Karpas-422 (cell line): ENCODE measurements around the gene ABCA6. TPM values are rescaled to one million over a fixed set of nuclear protein-coding genes. Genes with fewer than 3 reads are reported as not detected.

Experiments used
- DNase-seq: peaks from one replicate; pipeline ENCODE4 v3.0.0-alpha.2; 2015
- H2AFZ ChIP-seq: fragments of 200-600 bp; sonication (generic); 2 replicates; pipeline ENCODE4 v1.6.1; 2014; ENCODE audit warnings: antibody characterized with exemption, low read length, mixed read lengths
- H3K27ac ChIP-seq: fragments of 200-600 bp; sonication (generic); 2 replicates; pipeline ENCODE4 v1.5.1; 2014; ENCODE audit warnings: mild to moderate bottlenecking, low read length, moderate library complexity
- H3K27me3 ChIP-seq: fragments of 200-600 bp; sonication (generic); 2 replicates; pipeline ENCODE4 v1.6.1; 2014; ENCODE audit warnings: low read length, mixed read lengths
- H3K36me3 ChIP-seq: fragments of 200-600 bp; sonication (generic); 2 replicates; pipeline ENCODE4 v1.6.1; 2014; ENCODE audit warnings: low read length, mixed read lengths; ENCODE audit not compliant: insufficient read depth
- H3K4me1 ChIP-seq: fragments of 200-600 bp; sonication (generic); 2 replicates; pipeline ENCODE4 v1.6.1; 2014; ENCODE audit warnings: mild to moderate bottlenecking, low read length, mixed read lengths
- H3K4me2 ChIP-seq: fragments of 200-600 bp; sonication (generic); 2 replicates; pipeline ENCODE4 v1.6.1; 2014; ENCODE audit warnings: low read length, low read depth, mild to moderate bottlenecking; ENCODE audit not compliant: poor library complexity, severe bottlenecking
- H3K4me3 ChIP-seq: fragments of 200-600 bp; sonication (generic); 2 replicates; pipeline ENCODE4 v1.5.1; 2014; ENCODE audit warnings: mild to moderate bottlenecking, antibody characterized with exemption, low read length, mixed read lengths
- H3K79me2 ChIP-seq: fragments of 200-600 bp; sonication (generic); 2 replicates; pipeline ENCODE4 v1.6.1; 2014; ENCODE audit warnings: mild to moderate bottlenecking, low read length, mixed read lengths
- H3K9ac ChIP-seq: fragments of 200-600 bp; sonication (generic); 2 replicates; pipeline ENCODE4 v1.6.0; 2014; ENCODE audit warnings: low read length
- H3K9me2 ChIP-seq: fragments of 200-600 bp; sonication (generic), shearing (Covaris generic); replicated peaks from 2 replicates; pipeline ENCODE4 v1.6.0; 2014; ENCODE audit warnings: mild to moderate bottlenecking, low read length, moderate library complexity; ENCODE audit not compliant: insufficient read depth
- H3K9me3 ChIP-seq: fragments of 300-700, 200-600 bp; sonication (generic); 2 replicates; pipeline ENCODE4 v1.6.1; 2014; ENCODE audit warnings: low read length, mixed read lengths
- H4K20me1 ChIP-seq: fragments of 200-600 bp; sonication (generic); 2 replicates; pipeline ENCODE4 v1.6.1; 2014; ENCODE audit warnings: mild to moderate bottlenecking, antibody characterized with exemption, low read length, low read depth; ENCODE audit not compliant: insufficient read depth
- total RNA-seq: library from RNA; depleted of rRNA; stranded (reverse); fragments of >200 nt; shearing (Covaris generic); gene quantifications from 2 replicates; pipeline ENCODE4 v1.2.3, GENCODE V29; 2014; ENCODE audit warnings: low replicate concordance

The ABCA6 gene
- total RNA-seq, 1 experiment from 2014 or later = not detected

GRCh38 chr17:69055334-69055733, 86.4 kb downstream of the ABCA6 start:
- Histone ChIP-seq H3K9ac (no peak overlapping the region), H3K4me2 (no peak overlapping the region), H3K4me3 (no peak overlapping the region), H3K9me2 (no peaks in the 10 kb centered on the region), H3K36me3 (no peaks in the 10 kb centered on the region), H3K4me1 (peaks cover 1% of the 10 kb centered on the region; the same call in 1 of the 2 replicates), H3K79me2 (no peaks in the 10 kb centered on the region), H3K27ac (no peak overlapping the region), H3K9me3 (no peaks in the 10 kb centered on the region), H4K20me1 (no peaks in the 10 kb centered on the region), H3K27me3 (no peaks in the 10 kb centered on the region), H2AFZ (no peak overlapping the region)
- DNase-seq = no peak

DNA sequence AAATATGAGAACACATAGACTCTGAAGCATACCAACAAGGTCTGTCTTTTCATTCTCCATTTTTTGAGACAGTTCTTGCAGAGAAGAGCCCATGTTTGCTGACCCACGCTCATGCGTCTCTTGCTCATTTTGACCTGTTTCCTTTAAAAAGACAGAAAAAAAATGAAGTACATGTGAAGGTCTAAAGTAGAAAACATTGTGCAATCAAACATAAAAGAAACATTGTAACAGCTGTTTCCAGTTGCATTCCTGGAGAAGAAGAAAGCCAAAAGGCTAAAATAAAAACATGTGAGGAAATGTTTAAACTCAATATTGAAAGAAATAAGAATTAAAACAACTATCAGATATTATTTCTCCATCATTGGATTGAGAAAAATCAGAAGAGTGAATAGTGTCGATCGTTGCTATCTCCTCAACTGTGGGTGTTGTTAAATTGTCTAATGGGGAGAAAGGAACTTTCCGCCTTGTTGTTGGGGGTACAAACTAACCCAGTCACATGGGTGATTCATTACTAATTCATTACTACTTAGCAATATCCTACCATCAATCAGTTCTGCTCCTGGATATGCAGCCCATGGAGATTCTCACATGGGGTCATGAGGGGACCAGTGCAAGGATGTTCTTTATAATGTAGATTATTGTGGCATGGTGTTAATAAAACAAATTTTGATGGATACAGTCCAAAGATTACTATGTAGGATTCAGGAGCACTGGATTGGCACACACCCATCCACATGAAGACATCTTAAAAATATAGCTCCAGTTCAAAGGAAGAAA, 90.5 kb downstream of the ABCA6 start:
- no peaks in the 10 kb centered on the region for H3K27me3 ChIP-seq
- no peaks in the 10 kb centered on the region for H3K9me2 ChIP-seq
- no peak overlapping the region for H3K27ac ChIP-seq
- no peaks in the 10 kb centered on the region for H3K9me3 ChIP-seq
- no peaks in the 10 kb centered on the region for H4K20me1 ChIP-seq
- H2AFZ ChIP-seq = no peak overlapping the region
- H3K4me2 ChIP-seq = no peak overlapping the region
- no peaks in the 10 kb centered on the region for H3K79me2 ChIP-seq
- no peak overlapping the region for H3K9ac ChIP-seq
- no peaks in the 10 kb centered on the region for H3K36me3 ChIP-seq
- H3K4me1 ChIP-seq = no peaks in the 10 kb centered on the region
- DNase-seq = no peak
- H3K4me3 ChIP-seq = no peak overlapping the region

GRCh38 chr17:69048634-69049033, 93.1 kb downstream of the ABCA6 start:
- Histone ChIP-seq H3K4me3 (no peak overlapping the region), H4K20me1 (no peaks in the 10 kb centered on the region), H3K27ac (no peak overlapping the region), H2AFZ (no peak overlapping the region), H3K9ac (no peak overlapping the region), H3K4me2 (no peak overlapping the region), H3K36me3 (no peaks in the 10 kb centered on the region), H3K9me2 (no peaks in the 10 kb centered on the region), H3K79me2 (no peaks in the 10 kb centered on the region), H3K27me3 (no peaks in the 10 kb centered on the region), H3K4me1 (no peaks in the 10 kb centered on the region), H3K9me3 (no peaks in the 10 kb centered on the region)
- no peak for DNase-seq

- Histone ChIP-seq H2AFZ (no peak overlapping the region), H3K9ac (no peak overlapping the region)
Observed at GRCh38 chr17:69047368-69048263, 94.1 kb downstream of the ABCA6 start.

DNA sequence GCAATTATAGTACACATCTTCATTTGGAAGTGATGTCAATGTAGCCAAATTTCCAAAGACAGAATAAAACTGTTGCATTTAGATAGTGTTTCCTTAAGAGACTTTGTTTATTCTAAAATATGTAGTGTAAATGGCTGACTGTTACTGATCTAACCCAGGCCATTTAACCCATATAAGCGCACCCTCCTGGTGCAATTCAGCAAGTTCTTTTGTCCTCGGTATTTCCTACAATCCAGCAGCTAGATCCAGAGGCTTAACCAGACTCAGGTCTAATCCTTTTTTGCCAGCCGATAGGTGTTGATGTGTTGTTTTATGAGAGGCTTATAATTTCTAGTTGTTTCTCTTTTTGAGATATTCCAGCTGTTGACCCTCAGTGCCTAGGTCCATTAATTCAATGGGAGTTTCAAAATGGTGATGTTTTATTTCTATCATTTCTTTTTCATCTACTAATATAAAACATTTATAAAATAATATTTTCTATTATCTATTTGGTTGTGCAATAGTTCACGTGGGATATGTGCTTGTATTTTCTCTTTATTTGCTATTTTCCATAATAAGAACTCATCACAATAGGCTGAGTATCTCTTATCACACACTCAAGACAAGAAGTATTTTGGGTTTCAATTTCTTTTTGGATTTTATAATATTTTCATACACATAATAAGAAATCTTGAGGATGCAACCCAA, 95.4 kb downstream of the ABCA6 start:
- Histone ChIP-seq H2AFZ (no peak overlapping the region), H3K27ac (no peak overlapping the region), H3K4me1 (no peaks in the 10 kb centered on the region), H3K27me3 (no peaks in the 10 kb centered on the region), H3K4me3 (no peak overlapping the region), H3K4me2 (no peak overlapping the region), H4K20me1 (no peaks in the 10 kb centered on the region), H3K9me3 (no peaks in the 10 kb centered on the region), H3K9ac (no peak overlapping the region), H3K79me2 (no peaks in the 10 kb centered on the region), H3K36me3 (no peaks in the 10 kb centered on the region), H3K9me2 (no peaks in the 10 kb centered on the region)
- no peak for DNase-seq

More at GRCh38 chr17:69047368-69048263, 94.1 kb downstream of the ABCA6 start:
- H3K4me1 ChIP-seq = no peaks in the 10 kb centered on the region
- no peak overlapping the region for H3K27ac ChIP-seq
- H3K4me3 ChIP-seq = no peak overlapping the region
- H3K4me2 ChIP-seq = no peak overlapping the region
- no peak for DNase-seq
- no peaks in the 10 kb centered on the region for H3K27me3 ChIP-seq
- H3K9me2 ChIP-seq = no peaks in the 10 kb centered on the region
- no peaks in the 10 kb centered on the region for H3K79me2 ChIP-seq
- H3K36me3 ChIP-seq = no peaks in the 10 kb centered on the region
- no peaks in the 10 kb centered on the region for H4K20me1 ChIP-seq
- H3K9me3 ChIP-seq = no peaks in the 10 kb centered on the region

GRCh38 chr17:69045646-69046045, 96.0 kb downstream of the ABCA6 start:
- Histone ChIP-seq H3K27ac (no peak overlapping the region), H2AFZ (no peak overlapping the region), H3K4me2 (no peak overlapping the region), H3K27me3 (no peaks in the 10 kb centered on the region), H3K4me3 (no peak overlapping the region), H3K9me2 (no peaks in the 10 kb centered on the region), H3K9ac (no peak overlapping the region), H4K20me1 (no peaks in the 10 kb centered on the region), H3K79me2 (no peaks in the 10 kb centered on the region), H3K36me3 (no peaks in the 10 kb centered on the region), H3K4me1 (no peaks in the 10 kb centered on the region), H3K9me3 (no peaks in the 10 kb centered on the region)
- DNase-seq = no peak

DNA sequence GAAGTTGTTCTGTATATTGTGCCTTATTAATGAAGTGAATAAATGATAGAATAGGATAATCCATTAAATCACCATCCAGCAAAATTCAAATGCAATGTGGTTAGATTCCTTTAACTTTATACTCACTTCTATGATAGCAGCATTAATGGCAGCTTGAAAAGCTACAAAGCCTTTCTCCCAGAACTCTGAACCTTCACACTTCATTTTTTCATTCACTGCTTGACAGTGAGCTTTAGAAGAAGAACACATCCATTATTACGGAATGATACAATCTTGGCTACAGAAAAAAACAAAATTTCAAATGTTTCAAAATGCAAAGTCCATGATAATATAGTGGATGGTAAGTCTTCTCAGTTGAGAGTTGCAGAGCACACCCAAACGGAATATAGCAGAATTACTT, 97.3 kb downstream of the ABCA6 start:
- Histone ChIP-seq H3K4me3 (no peak overlapping the region), H3K9ac (no peak overlapping the region), H4K20me1 (no peaks in the 10 kb centered on the region), H3K79me2 (no peaks in the 10 kb centered on the region), H3K27ac (no peak overlapping the region), H3K4me2 (no peak overlapping the region), H2AFZ (no peak overlapping the region), H3K4me1 (no peaks in the 10 kb centered on the region), H3K27me3 (no peaks in the 10 kb centered on the region), H3K36me3 (no peaks in the 10 kb centered on the region), H3K9me2 (no peaks in the 10 kb centered on the region), H3K9me3 (no peaks in the 10 kb centered on the region)
- DNase-seq = no peak
